Measurements from ENCODE around the gene JUN.

Gene JUN

GRCh38 chr1:58783090-58783992 is 506 bp downstream of the JUN start:
- DNase-seq (ENCODE audit: low read depth in 2 of 2) = peak; percentile 27 to 34

DNA sequence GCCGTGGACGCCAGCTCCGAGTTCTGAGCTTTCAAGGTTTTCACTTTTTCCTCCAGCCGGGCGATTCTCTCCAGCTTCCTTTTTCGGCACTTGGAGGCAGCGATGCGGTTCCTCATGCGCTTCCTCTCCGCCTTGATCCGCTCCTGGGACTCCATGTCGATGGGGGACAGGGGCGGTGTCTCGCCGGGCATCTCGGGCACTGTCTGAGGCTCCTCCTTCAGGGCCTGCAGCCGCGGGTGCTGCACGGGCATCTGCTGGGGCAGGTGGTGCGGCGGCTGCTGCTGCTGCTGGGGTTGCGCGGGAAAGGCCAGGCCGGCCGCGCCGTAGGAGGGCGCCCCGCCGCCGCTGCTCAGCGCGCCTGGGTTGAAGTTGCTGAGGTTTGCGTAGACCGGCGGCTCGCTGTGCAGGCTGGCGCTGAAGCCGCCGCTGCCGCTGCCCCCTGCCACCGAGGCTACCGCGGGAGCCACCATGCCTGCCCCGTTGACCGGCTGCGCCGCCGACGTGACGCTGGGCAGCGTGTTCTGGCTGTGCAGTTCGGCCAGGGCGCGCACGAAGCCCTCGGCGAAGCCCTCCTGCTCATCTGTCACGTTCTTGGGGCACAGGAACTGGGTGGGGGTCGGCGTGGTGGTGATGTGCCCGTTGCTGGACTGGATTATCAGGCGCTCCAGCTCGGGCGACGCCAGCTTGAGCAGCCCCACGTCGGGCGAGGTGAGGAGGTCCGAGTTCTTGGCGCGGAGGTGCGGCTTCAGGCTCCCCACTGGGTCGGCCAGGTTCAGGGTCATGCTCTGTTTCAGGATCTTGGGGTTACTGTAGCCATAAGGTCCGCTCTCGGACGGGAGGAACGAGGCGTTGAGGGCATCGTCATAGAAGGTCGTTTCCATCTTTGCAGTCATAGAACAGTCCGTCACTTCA is 1.4 kb downstream of the JUN start:
- peak; percentile 49 to 54 for DNase-seq (ENCODE audit: low read depth in 2 of 2)

GRCh38 chr1:58781541-58782177 is 2.2 kb downstream of the JUN start:
- peak; percentile 12 to 26 for DNase-seq (ENCODE audit: low read depth in 2 of 2)

- no peak for DNase-seq (ENCODE audit: low read depth in 2 of 2)
Observed at GRCh38 chr1:58780836-58781452, 2.9 kb downstream of the JUN start.

DNA sequence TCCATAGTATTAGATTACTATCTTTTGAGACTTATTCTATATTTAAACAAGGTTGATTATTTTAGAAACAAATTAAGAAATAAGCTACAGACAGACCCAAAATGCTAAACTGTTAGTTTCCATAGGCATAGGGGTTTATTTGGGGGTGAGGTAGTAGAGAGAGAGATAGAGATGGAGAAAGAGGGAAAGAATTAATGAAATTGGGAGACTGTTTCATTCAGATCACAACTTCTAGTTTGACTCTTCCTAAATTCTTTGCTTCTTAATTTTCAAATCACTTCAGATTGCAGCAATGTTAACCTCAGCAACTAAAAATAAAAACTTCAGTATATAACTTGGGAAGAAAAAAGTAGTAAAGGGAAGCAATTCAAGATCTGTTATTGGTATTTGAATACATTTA is 3.4 kb downstream of the JUN start:
- no peak for DNase-seq (ENCODE audit: low read depth in 2 of 2)

DNA sequence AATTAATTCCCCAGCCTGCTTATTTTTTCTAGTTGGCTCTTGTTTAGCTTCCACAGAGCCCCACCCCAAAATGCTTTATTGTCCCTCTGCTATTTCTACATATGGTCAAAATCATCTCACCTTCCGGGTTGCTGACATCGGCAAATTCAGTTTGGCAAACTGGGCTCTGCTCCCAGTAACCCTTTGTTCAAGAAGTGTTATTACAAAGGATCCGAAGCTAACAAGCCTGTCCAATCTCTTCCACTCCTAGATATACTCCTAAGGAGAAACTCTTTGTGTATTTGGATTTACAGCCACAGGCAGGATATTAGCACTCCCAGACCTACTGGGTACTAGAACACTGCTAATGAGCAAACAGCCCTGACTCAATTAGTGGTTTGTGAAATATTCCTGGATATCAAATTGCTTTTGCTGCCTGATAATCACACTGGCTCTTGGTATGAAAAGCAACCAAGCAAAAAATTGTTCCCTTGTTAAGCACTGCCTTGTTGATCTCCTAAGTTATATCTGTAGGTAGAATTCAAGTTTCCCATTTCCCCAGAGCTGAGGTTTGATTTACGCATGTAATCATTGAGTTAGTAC is 4.0 kb downstream of the JUN start:
- no peak for DNase-seq (ENCODE audit: low read depth in 2 of 2)

DNA sequence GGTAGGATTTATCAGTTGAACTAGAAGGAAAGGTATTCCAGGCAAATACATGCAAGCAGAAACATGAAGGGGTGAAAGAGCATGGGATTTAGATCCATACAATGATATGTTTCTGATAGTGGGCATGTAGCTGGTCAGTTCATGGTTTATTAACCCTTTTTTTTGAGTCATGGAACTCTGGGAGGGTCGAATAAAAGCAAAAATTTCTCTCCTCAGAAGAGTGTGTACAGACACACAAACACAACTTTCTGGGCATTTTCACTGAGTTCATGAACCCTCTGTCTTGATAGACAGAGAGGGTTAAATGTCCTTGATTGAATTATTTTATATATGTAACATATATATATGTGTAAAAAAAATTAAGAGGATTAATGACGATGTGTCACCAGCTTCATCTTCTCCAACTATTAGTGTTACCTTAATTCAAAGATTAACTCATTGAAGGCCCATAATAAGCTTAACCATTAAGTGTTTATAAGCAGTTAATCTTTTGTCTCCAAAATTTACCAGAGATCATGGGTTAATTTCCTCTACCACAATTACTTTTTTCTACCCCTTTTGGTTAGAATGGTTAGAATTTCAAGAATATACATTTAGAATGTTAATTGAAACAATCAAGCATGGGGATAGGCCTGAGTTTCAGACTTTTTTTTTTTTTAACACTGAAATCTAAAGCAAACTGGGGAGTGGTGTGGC is 4.6 kb downstream of the JUN start:
- DNase-seq (ENCODE audit: low read depth in 2 of 2) = no peak

DNA sequence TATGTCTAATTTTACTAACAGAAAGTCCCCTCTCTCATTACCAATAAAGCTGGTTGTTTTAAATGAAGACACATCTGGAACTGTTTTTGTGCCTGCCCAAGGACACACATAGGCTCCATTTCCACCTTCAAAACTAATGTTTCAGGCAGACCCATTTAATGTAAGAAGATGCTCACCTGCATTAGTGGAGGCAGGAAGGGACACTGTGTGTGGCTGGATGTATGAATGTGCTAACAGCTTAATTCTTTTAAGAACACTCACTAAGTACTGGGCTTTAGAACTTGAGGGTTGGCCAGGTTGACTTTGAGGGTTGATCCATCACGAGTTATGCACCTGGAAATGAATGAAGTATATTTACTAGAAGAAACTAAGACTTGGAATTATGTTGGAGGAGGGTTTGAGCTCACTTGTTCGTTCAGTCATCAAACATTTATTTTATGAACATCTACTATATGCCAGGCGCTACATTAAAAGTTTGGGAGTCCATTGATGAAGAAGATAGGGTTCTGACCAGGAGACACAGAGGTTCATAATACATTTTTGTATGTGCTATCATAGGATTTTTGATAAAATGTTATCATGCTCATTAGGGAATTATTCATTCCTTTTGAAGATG is 5.4 kb downstream of the JUN start:
- no peak for DNase-seq (ENCODE audit: low read depth in 2 of 2)

DNA sequence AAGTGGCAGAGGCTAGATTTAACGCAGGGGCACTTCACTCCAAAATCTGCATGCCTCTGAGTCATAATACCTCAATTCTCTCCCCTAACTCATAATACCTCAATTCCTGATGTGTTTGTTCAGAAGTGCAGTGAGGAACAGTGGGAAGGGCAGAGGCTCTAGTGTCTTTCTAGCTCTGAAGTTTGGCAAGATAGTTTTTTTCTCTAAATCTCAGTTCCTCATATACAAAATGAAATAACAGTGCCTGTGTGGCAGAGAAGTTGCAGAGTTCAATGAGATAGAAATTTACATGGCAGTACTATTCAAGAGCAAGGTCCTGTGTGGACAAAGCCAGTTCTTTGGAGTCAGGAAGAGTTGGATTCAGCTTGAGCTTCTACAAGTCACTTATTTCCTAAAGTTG is 9.8 kb downstream of the JUN start:
- no peak for DNase-seq (ENCODE audit: low read depth in 2 of 2)

DNA sequence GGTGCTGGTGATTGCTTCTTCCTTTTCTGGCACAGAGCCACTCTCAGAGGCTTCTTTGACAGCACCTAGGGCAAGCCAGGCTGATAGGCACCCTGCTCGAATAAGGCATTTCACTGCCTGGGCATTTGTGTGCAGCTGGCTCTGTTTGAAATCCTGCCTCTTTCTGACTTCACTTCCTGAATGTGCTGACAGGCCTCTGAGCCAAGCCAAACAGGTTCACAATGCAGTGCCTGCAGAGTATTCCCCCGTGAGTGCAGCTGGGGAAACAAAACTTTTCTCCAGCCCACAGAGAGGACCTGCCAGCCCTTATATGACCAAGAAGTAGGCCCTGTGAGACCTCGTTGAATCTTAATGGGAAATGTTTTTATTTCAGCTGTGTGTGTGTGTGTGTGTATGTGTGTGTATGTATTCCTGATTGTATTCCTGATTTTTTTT is 10.4 kb downstream of the JUN start:
- no peak for DNase-seq (ENCODE audit: low read depth in 2 of 2)

DNA sequence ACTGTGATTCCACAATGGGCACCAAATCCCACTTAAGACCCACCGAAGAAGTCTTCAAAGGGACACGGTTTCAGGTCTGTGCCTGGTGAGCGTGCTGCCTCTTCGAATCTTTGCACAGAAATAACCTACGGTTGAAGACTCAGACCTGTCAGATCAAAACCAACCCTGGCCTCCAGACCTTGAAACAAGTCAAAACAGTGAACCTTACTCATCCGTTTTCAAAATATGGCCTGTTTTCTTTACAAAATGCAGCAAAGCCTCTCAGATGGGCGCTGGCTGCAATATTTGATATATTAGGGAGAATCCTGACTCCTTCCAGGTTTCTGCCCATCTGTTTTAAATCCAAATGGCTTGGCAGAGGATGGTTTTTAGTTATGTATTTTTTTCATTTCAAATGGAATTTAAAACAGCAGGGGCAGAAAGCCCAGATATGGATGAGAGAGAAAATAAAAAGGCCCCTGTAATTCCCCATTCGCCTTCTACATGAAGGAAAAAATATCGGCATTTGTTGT is 14.0 kb downstream of the JUN start:
- DNase-seq (ENCODE audit: low read depth in 2 of 2) = no peak

DNA sequence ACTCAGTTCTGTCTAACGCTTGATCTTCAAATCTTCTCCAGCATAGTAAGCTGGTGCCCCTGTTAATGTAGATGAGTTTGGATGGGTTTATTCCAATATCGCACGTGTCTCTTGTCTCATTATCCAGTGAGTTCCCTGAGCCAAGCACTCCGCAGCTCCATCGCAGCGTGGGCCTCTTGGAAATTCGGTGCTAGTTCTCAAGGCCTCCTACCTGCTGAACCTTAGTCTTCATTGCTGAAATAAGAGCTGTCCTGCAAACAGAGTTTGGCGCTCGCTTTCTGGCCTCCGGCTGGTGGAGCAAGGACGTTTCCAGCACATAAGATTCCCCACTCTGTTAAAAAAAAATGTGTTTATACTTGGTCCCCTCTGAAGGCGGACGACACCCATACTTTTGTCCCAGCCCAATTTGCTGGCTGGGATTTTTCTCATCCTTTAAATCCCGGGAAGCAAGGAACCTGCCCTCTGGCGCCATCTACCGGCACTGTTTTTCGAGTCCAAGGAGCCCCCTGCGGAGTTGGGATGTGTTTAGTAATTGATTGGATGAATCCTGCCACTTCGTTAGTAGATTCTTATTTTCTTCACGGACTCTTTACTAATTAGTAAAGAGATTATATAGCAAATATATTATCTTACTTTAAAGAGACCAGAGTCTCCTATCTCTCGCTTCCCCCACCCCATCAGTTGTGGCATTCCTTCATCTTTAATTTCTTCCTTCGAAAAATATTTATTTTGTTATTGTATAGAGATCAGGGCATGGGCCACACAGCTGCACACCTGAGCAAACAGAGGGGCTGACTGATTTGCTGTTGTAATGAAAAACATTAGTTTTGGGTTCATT is 14.7 kb downstream of the JUN start:
- DNase-seq (ENCODE audit: low read depth in 2 of 2) = peak; percentile 19 to 29

DNA sequence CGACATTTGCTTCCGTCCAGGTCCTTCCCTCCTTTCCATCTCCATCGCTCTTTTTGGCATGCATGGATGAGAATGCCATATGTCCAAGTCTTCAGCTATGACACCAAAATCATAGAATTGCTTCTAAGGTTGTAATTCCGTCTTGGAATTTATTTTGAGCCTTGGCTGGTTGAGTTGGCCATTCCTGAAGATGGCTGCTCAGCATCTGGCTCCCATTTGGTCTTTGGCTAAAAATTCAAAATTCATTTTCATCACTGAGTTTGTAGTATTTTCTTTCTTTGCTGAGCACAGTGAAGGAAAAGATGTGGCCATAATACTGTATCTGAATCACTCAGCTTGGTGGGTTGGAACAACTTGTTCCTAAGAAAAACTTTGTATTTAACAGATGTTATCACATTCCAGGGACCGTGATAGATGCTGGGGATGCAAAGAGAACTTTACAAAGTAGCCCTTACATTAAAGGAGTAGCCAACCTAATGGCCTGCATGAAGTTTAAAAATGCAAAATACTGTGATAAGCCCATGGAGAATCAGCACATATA is 15.6 kb downstream of the JUN start:
- no peak for DNase-seq (ENCODE audit: low read depth in 2 of 2)

DNA sequence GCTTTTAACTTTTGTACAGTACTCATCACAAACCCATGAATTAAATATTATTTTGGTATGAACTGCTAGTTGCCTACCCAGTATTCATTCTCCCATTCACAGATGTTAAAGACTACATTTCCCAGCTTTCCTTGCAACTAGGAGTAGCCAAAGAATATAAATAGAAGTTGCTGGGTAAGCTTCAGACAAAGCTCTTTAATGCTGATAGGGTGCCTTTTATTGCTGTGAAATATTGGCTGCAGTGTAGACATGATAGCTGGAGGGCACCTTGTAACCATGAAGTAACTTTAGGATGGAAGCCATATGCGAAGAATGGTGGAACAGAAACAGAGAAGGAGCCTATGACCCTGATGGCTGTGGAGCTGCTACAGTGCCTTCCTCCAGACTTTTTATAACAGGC is 16.7 kb downstream of the JUN start:
- no peak for DNase-seq (ENCODE audit: low read depth in 2 of 2)

DNA sequence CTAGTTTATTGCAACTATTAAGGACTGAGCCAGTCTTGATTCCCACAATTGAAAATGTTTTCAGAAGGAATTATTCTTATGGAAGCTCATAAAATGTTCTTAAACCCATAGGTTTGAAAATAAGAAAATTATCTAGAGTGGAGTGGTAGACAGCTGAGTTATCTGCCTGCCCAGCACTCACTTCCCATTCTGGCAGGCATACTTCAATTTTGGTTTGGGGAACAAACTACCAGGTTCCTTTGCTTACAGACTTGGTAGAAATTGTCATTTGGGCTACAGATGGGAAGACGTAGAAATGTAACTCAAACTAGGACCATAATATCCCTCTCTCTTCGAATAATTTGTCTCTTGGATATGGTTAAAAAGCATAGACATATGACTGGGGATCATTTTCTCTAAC is 18.4 kb downstream of the JUN start:
- DNase-seq (ENCODE audit: low read depth in 2 of 2) = no peak

DNA sequence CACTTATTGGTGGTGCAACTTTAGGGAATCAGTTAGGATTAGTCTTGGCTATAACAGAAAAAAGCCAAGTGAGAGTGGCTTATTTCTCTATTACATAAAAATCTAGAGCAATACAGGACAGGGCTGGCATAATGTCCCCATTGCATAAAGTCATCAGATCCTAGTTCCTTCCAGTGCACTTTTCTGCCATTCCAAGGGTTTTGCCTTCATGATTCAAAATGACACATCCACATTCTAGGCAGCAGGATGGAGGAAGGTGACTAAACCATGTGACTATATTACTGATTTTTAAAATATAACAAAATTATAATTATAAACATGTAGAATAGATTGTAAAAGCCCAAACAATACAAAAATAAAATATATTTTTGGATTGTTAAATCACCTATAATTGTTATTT is 18.8 kb downstream of the JUN start:
- DNase-seq (ENCODE audit: low read depth in 2 of 2) = no peak

DNA sequence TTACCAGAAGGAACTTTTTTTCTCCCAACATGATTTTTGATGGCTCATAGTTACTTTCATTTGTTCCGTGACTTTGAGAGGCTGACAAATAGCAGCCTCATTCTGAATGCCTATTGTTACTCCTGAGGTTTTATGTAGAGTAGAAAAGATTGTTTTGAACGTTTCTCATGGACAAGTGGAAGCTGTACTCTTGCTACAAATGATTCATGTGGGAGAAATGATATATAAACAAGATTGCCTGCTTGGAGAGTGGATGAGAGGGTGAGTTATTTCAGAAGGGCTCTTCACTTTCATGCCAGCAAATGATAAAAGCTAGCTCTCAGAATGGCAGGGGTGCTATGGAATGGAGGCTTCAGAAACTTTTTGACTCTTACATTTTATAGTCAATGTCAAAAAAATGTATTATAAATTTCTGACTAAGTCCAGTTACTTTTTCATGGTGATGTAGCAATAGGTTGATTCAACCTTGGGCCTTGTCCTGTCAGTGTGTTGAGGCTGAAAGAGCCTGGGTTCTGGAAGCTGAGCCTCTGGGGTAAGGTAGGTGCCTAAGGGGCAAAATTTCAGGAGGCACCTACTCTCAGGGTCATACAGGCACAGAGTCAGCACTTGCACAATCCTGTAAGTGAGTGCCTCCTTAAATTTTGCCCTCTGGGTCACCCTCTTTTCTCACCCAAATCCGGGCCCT is 19.4 kb downstream of the JUN start:
- DNase-seq (ENCODE audit: low read depth in 2 of 2) = no peak

- DNase-seq (ENCODE audit: low read depth in 2 of 2) = no peak
Observed at GRCh38 chr1:58763214-58763613, 20.6 kb downstream of the JUN start.

All from stimulated activated CD4-positive, alpha-beta T cell treated with anti-CD3 and anti-CD28 coated beads, Interleukin-4, amount 100 ng/mL, for 48 hours (primary cell).